Colonic mucosa (tissue), 4 donors: ENCODE measurements around the gene GPBP1L1. TPM values are rescaled to one million over a fixed set of nuclear protein-coding genes. Genes with fewer than 3 reads are reported as not detected.
"Not testable (repeated sequence)": the region's sequence is repeated elsewhere in the genome, so short reads cannot be mapped to it uniquely, and the experiment has no call there.

Experiments used
- DNase-seq: peaks from one replicate; pipeline ENCODE4 v3.0.0-alpha.2; 2020
- H3K27ac ChIP-seq: fragments of 200-600 bp; one replicate; pipeline ENCODE4 v1.8.0; 2021
- H3K27me3 ChIP-seq: fragments of 200-600 bp; one replicate; pipeline ENCODE4 v1.8.0; 2021
- H3K36me3 ChIP-seq: fragments of 200-600 bp; one replicate; pipeline ENCODE4 v1.8.0; 2021
- H3K4me1 ChIP-seq: fragments of 200-600 bp; one replicate; pipeline ENCODE4 v1.8.0; 2021; ENCODE audit warnings: mild to moderate bottlenecking
- H3K4me3 ChIP-seq: fragments of 200-600 bp; one replicate; pipeline ENCODE4 v1.8.0; 2021
- H3K9ac ChIP-seq, 2 donors: one replicate each; pipeline ENCODE4 v1.7.0; 2013; ENCODE audit warnings: control low read depth in 2 of 2, low read depth in 2 of 2, low read length in 2 of 2
- H3K9me3 ChIP-seq: fragments of 200-600 bp; one replicate; pipeline ENCODE4 v1.8.0; 2021
- CTCF ChIP-seq: fragments of 200-600 bp; IDR thresholded peaks from one replicate; pipeline ENCODE4 v1.8.0; 2022; ENCODE audit warnings: antibody characterized with exemption, mild to moderate bottlenecking
- intact Hi-C: fragments of 100-400 bp; cut with DNase I; formaldehyde crosslinking; loops from one replicate; pipeline ENCODE4 v1.14.1; 2022
- total RNA-seq, 2 donors: library from RNA; stranded (reverse); fragmentation: NEBNext Ultra II Directional in 1 of 2; extraction: Animal tissue kit (Norgen Biotek cat#: 25700) in 1 of 2; gene quantifications; one replicate each; pipeline ENCODE4 v1.2.1, GENCODE V29; 2021
- donor health status: healthy.
- donor health status: DM: no; HTN: no; CAD: no.
- donor health status: DM: no; HTN: no; CAD: no.

Gene GPBP1L1
- total RNA-seq, 2 donors from 2014 or later = 157 to 214 TPM

- no peak for DNase-seq
- Histone ChIP-seq H3K36me3 (peaks cover 5% of the 10 kb centered on the region), H3K9ac (no peak overlapping the region), H3K4me1 (no peaks in the 10 kb centered on the region), H3K27ac (no peak overlapping the region), H3K4me3 (no peak overlapping the region), H3K9me3 (no peaks in the 10 kb centered on the region), H3K27me3 (no peaks in the 10 kb centered on the region)
- TF ChIP-seq CTCF = no peak
- intact Hi-C loops = no loop called here
These were observed 36.5 kb upstream of the GPBP1L1 start for GRCh38 chr1:45722809-45723208.

- no peaks in the 10 kb centered on the region for H3K27me3 ChIP-seq
These were observed 34.9 kb upstream of the GPBP1L1 start for GRCh38 chr1:45721207-45721606.

GRCh38 chr1:45718289-45718688, 32.0 kb upstream of the GPBP1L1 start:
- Histone ChIP-seq H3K36me3 (peaks cover 5% of the 10 kb centered on the region), H3K27ac (no peak overlapping the region), H3K27me3 (no peaks in the 10 kb centered on the region), H3K9ac (no peak overlapping the region), H3K4me1 (no peaks in the 10 kb centered on the region), H3K4me3 (no peak overlapping the region), H3K9me3 (no peaks in the 10 kb centered on the region)
- intact Hi-C loops = no loop called here
- DNase-seq = no peak
- no peak for TF ChIP-seq CTCF

More at GRCh38 chr1:45721207-45721606, 34.9 kb upstream of the GPBP1L1 start:
- TF ChIP-seq CTCF = no peak
- intact Hi-C loops = no loop called here
- peaks cover 5% of the 10 kb centered on the region for H3K36me3 ChIP-seq
- H3K9me3 ChIP-seq = no peaks in the 10 kb centered on the region
- no peak overlapping the region for H3K9ac ChIP-seq
- H3K4me1 ChIP-seq = no peaks in the 10 kb centered on the region
- DNase-seq = no peak
- no peak overlapping the region for H3K4me3 ChIP-seq
- no peak overlapping the region for H3K27ac ChIP-seq

GRCh38 chr1:45717386-45717785, 31.1 kb upstream of the GPBP1L1 start:
- intact Hi-C loops, H3K27ac ChIP-seq, H3K36me3 ChIP-seq, DNase-seq, H3K9me3 ChIP-seq, H3K27me3 ChIP-seq, H3K4me3 ChIP-seq, H3K4me1 ChIP-seq, H3K9ac ChIP-seq: not testable (repeated sequence)

GRCh38 chr1:45716700-45717099, 30.4 kb upstream of the GPBP1L1 start:
- Histone ChIP-seq H3K27me3 (no peaks in the 10 kb centered on the region), H3K4me3 (no peak overlapping the region), H3K4me1 (no peaks in the 10 kb centered on the region), H3K36me3 (peaks cover 5% of the 10 kb centered on the region), H3K9me3 (no peaks in the 10 kb centered on the region), H3K9ac (no peak overlapping the region), H3K27ac (no peak overlapping the region)
- no peak for DNase-seq
- TF ChIP-seq CTCF = no peak
- intact Hi-C loops = no loop called here

- TF ChIP-seq CTCF = no peak
These were observed 27.4 kb upstream of the GPBP1L1 start for GRCh38 chr1:45713711-45714110.

More at GRCh38 chr1:45713711-45714110, 27.4 kb upstream of the GPBP1L1 start:
- H3K9ac ChIP-seq = no peak overlapping the region
- DNase-seq = no peak
- H3K27ac ChIP-seq = no peak overlapping the region
- H3K9me3 ChIP-seq = no peaks in the 10 kb centered on the region
- H3K4me3 ChIP-seq = no peak overlapping the region
- H3K36me3 ChIP-seq = peaks cover 1% of the 10 kb centered on the region
- no peaks in the 10 kb centered on the region for H3K27me3 ChIP-seq
- intact Hi-C loops = no loop called here
- H3K4me1 ChIP-seq = no peaks in the 10 kb centered on the region
